ENCODE measurements around the gene AKNA.

GRCh38 chr9:114289571-114290481, 98.0 kb downstream of the AKNA start:
- TF ChIP-seq CTCF (IDR thresholded peaks at IDR 0.05) (no peak), POLR2A (IDR thresholded peaks at IDR 0.05) (no peak)
